ENCODE data around the gene CACNA1H.

GRCh38 chr16:1121009-1121408 is 31.9 kb upstream of the CACNA1H start:
- no peak for TF ChIP-seq EZH2 (IDR thresholded peaks at IDR 0.05)
- TF ChIP-seq CTCF (IDR thresholded peaks at IDR 0.05), result no peak
